HG02943 (cell line): ENCODE data around the gene IGF2BP1.
"Not testable (repeated sequence)": the region's sequence is repeated elsewhere in the genome, so short reads cannot be mapped to it uniquely, and the experiment has no call there.

Source experiments
- ATAC-seq: cut with Tn5 transposase; IDR thresholded peaks from one replicate; pipeline ENCODE4 v1.9.1; 2021; ENCODE audit warnings: mild to moderate bottlenecking, low read depth, moderate library complexity; ENCODE audit not compliant: unreplicated experiment

IGF2BP1 gene

DNA sequence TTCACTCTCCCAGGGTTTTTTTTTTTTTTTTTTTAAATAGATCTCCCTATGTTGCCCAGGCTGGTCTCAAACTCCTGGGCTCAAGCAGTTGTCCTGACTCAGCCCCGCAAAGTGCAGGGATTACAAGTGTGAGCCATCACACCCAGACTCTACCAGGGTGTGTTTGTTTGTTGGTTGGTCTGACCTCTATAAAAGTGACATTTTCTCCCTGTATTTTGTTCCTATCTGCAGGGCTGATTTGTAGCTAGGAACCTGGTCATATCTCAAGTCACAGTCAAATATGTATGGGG lies 89.1 kb downstream of the IGF2BP1 start:
- no peak for ATAC-seq

DNA sequence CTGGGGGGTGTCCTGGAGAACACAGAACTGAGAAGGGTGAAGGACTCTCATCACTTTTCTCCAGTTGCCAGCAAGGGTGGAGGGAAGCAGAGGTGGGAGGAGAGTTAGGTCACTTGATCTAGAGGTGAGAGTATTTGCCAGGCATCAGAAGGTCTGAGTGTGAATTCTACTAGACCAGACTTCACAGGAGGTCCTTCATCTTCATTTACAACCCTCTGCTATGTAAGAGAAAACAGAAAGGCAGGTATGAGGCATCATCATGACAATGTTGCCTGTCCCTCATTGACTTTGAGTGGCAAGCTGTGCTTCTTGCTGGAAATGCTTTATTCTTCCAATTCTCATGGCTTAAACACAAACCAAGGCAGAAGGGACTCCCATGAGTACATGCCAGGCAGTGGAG lies 89.5 kb downstream of the IGF2BP1 start:
- no peak for ATAC-seq

DNA sequence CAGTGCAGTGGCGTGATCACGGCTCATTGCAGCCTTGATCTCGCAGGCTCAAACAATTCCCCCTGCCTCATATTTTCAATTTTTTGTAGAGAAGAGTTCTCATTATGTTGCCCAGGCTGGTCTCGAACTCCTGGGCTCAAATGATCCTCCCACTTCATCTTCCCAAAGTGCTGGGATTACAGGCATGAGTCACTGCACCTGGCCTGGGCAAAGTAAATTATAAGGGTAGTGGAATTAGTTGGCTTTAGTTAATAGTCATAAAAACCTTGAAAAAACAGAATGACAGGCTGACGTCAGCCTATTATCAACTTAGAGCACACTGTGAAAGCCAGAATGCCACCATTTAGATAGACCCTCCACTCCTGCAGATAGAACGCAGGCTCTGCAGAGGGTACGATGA lies 91.9 kb downstream of the IGF2BP1 start:
- no peak for ATAC-seq

DNA sequence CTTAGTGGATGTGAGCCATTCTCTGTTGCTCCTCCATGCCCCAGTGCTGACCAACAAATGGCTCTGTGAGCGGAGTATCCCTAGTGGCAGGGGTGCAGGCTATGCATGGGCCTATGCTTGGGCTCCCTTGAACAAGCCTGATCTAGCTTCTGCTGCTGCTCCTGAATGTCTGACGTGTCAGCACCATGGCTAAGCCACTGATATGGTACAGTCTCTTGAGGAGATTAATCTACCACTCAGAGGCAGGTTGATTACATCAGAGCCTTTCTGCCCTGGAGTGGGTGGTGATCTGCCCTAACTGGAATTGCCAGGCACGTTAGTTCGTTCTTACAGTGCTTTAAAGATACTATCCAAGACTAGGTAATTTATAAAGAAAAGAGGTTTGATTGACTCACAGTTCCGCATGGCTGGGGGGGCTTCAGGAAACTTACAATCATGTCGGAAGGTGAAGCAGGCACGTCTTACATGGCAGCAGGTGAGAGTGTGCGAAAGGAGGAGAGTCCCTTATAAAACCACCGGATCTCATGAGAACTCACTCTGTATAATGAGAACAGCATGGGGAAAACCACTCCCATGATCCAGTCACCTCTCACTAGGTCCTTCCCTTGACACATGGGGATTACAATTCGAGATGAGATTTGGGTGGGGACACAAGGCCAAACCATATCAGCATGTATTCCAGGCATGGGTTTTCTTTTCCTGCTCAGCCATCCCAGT lies 93.9 kb downstream of the IGF2BP1 start:
- ATAC-seq = no peak

DNA sequence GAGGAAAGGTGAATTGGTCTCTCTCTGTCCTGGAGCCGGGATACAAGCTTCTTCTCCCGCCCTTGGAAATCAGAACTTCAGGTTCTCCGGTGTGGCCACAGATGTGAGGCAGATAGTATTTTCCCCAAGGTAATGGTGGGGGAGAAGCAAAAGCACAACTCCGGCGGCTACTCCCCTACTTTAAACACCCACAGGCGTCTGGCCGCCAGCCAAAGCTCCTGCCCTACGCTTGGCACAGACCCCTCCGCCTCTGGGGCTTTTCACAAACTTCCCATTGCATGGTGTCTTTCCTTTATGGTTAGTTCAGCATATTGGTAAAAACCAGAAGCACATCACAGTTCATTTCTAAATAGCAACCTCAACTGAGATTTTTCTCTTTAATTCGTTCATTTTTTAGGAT lies 95.9 kb downstream of the IGF2BP1 start:
- no peak for ATAC-seq

DNA sequence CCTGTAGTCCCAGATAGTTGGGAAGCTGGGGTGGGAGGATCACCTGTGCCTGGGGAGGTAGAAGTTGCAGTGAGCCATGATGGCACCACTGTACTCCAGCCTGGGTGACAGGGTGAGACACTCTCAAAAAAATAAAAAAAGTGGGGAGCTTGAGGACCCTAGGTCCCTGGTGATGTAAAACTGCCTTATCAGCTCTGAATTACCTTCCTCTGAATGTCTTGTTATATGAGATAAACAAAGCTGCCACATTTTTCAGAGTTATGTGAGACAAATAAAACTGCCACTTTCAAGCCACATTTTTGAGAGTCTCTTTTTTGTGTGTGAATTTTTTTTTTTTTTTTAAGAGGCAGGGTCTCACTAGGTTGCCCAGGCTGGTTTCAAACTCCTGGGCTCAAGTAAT lies 103.4 kb downstream of the IGF2BP1 start:
- ATAC-seq = no peak

DNA sequence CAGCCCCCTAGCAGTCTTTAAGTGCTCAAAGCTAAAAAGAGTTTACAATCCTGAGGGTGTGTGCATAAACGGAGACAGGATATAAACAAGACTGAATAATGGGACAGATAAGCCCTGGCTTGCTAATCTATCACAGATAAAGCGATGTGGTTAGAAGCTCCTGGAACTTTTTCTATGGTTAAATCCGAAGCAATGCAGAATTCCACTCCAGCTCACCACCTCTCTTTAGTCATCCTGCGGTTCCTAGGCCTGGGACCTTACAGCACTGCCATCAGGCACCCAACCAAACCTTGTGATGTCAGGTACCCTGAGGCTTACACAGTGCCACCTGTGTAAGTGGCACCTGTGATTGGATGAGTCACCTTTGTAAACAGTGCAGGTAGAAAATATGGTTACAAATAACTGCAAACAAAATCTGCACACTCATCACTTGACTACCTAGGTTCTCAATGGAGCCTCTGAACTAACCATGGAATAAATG lies 103.9 kb downstream of the IGF2BP1 start:
- no peak for ATAC-seq

DNA sequence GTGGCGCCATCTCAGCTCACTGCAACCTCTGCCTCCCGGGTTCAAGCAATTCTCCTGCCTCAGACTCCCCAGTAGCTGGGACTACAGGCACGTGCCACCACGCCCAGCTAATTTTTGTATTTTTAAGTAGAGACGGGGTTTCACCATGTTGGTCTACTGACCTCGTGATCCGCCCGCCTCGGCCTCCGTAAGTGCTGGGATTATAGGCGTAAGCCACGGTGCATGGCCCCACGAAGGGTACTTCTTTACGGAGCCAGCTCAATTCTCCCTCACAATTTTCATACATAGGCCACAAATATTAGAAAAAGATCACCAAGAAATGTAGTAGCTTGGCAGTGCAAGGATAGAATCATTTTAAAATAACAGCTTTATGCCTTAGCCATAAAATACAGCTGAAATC lies 106.2 kb downstream of the IGF2BP1 start:
- ATAC-seq = not testable (repeated sequence)

DNA sequence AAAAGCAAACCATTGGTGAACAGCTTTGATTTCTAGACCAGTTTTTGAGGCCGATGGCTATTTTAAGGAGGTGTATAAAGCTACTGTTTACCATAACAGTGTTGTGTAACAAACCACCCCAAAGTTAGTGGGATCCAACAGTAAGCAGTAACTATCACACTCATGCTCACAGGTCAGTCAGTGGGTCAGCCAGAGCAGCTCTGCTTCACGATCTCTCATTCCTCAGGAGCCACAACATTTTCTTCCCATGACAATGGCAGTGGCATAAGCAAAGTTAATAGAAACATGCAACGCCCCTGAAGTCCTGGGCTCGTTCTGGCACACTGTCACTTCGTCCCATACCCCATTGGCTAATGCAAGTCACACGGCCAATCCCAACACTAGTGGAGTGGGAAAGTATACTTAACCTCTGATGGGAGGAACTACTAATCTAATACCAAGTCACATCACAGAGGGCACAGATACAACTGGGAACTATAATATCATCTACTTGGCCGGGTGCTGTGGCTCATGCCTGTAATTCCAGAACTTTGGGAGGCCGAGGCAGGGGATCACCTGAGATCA lies 107.4 kb downstream of the IGF2BP1 start:
- no peak for ATAC-seq
